Measurements from ENCODE around the gene DNLZ. TPM values are rescaled to one million over a fixed set of nuclear protein-coding genes. Genes with fewer than 3 reads are reported as not detected.

Gene DNLZ
- total and polyA plus RNA-seq, 5 experiments from 2014 or later: 32.8 to 58.1 (median 51.6) TPM

DNA sequence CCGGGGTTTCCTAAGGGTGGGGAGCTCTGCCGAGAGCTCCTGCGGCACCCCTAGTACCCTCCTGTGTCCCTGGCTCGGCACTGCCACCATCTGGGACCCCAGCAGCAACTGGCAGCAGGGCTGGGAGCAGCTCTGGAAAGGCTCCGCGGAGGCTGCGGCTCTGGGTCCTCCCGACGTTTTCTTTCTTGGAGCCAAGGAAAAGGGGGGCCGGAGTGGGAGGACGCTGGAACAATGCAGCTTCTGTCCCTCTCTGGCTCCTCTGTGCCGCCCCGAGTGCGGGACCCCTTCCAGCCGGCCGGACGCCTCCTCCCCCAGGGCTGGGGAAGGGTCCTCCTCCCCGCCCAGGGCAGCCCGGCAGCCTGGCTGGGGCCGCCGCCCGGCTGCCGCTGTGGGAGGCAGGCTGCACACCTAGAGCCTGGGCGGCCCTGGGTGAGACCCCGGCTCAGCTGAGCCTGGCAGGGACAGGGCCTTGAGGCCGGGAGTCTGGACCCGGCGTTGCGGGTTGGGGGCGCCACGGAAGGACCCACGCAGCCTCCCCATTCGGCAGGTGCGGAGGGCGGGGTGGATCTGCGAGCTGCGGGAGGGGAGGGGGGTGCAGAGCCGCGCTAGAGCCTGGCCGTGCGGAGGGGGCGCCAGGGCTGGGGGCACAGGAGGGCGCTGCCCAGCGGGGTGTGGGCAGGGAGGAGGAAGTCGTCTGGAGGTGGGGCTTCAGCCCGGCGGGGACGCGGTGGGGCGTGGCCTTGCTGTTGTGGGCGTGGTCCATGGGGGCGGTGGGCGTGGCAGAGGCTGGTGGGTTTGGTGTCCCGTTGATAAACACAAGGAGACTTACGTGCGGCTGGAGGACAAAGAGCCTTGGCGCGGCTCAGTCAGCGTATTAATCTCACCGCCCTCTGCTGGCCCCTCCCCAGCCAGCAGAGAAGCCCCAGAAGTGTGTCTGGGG is 21.1 kb downstream of the DNLZ start:
- Mint-ChIP-seq H3K27ac (peak overlapping the region in 2 of 10 donors; percentile 11 to 40), H3K4me1 (peaks cover 0 to 3% (median 0%) of the 10 kb centered on the region in 4 donors), H3K9me3 (no peaks in the 10 kb centered on the region), H3K36me3 (no peaks in the 10 kb centered on the region), H3K27me3 (no peaks in the 10 kb centered on the region), H3K4me3 (peak overlapping the region in 2 of 10 donors; percentile 14 to 34)
- peak; percentile 69 to 75 for ATAC-seq
- POLR2A ChIA-PET: no interaction called here
- DNase-seq: peak; percentile 34 to 75 (median 52)

DNA sequence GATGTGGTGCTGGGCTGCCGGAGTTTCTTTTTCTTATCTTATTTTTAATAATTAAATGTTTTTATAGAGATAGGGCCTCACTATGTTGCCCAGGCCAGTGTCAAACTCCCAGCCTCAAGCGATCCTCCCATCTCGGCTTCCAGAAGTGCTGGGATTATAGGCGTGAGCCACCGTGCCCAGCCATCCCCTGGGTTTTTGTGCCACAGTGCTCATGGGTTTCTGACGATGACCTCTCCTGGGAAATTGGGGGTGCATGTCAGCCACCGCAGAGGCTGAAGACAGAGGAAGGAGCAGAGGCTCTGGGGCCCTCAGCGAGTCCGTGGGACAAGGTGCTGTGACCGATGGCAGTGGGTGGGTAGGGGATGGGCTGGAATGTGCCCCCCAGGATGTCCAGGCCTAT is 21.8 kb downstream of the DNLZ start:
- Mint-ChIP-seq H3K27ac (no peak overlapping the region), H3K4me1 (peaks cover 0 to 3% (median 0%) of the 10 kb centered on the region in 4 donors), H3K4me3 (no peak overlapping the region), H3K9me3 (no peaks in the 10 kb centered on the region), H3K36me3 (no peaks in the 10 kb centered on the region), H3K27me3 (no peaks in the 10 kb centered on the region)
- ATAC-seq (no peak), DNase-seq (no peak)
- POLR2A ChIA-PET: no interaction called here

DNA sequence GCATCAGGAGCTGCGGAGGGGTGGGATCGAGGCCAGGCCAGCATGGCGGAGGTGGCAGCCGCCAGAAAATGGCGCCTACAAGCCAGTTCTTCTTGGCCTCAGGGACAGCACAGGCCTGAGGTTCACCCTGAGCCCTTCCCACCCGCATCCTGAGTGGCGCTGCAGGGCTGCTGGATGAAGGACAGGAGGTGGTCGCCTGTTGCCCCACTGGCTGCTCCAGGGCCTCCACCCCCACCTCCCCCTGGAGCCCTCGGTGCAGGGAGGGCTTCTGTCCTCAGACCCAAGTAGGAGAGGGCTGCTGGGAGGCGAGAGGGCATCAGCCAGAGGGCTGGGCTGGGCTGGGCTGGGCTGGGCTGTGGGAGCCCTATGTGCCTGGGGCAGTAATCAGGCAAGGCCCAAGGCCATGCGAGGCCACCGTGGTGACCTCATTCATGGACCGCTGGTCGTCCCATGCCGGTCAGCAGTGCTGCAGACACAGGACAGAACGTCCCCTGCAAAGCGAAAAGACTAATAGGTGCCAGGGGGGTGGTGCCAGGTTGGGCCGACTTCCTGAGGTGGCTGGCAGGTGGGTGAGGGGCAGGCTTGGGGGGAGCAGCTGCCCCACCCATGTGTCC is 22.4 kb downstream of the DNLZ start:
- H3K36me3 Mint-ChIP-seq: no peaks in the 10 kb centered on the region
- POLR2A ChIA-PET: no interaction called here
- no peaks in the 10 kb centered on the region for H3K27me3 Mint-ChIP-seq
- H3K9me3 Mint-ChIP-seq: no peaks in the 10 kb centered on the region
- no peak overlapping the region for H3K27ac Mint-ChIP-seq
- DNase-seq: no peak
- H3K4me1 Mint-ChIP-seq: peaks cover 0 to 3% (median 0%) of the 10 kb centered on the region in 4 donors
- no peak overlapping the region for H3K4me3 Mint-ChIP-seq
- ATAC-seq: no peak

DNA sequence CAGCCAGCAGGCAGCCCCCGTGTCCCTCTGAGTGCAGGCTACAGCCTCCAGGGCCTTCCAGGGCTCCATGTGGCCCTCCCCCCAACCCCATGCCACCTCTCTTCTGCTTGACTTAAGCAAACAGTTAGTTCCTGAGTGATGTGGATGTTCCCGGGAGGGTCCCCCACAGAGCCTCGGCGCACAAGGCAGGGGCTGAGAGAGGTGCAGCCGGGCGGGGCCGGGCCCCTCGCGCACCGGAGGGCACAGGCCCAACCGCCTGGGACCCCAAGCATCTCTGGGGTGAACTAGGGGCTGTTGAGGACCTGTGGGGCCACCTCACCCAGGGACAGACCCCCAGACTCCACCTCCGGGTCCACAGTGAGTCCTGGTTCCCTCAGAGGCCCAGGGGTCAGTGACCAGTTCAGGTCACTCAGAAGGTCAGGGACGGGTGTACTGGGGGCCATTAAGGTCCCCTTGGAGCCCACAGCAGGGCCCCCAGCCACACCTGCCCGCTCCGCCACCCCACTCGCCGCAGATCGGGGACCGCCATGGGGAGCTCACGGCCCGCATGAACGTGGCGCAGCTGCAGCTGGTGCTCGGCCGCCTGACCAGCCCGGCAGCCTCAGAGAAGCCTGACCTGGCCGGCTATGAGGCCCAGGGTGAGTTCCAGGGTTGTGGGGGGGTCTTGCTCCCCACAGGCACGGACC is 23.0 kb downstream of the DNLZ start:
- Mint-ChIP-seq H3K4me3 (no peak overlapping the region), H3K27me3 (no peaks in the 10 kb centered on the region), H3K9me3 (no peaks in the 10 kb centered on the region), H3K36me3 (no peaks in the 10 kb centered on the region), H3K27ac (no peak overlapping the region), H3K4me1 (peaks cover 0 to 3% (median 0%) of the 10 kb centered on the region in 4 donors)
- ATAC-seq (no peak), DNase-seq (no peak)
- POLR2A ChIA-PET: no interaction called here

DNA sequence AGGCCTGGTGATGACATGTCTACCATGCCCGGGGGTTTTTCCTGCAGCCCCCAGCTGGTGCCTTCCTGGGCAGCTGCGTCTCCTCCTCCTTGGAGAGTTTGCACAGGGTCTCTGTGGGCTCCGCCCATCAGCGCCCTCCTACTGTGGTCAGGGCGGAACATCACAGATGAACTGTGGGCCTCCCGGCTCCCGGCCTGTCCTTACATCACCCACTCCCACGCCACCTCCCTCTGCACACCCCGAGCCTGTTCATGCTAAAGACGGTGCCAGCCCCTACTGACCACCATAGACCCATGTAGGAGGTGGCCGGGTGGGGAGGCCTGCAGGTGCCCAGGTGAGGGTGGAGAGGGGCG is 23.6 kb downstream of the DNLZ start:
- Mint-ChIP-seq H3K27ac (no peak overlapping the region), H3K4me1 (peaks cover 0 to 3% (median 0%) of the 10 kb centered on the region in 4 donors), H3K9me3 (no peaks in the 10 kb centered on the region), H3K4me3 (no peak overlapping the region), H3K27me3 (no peaks in the 10 kb centered on the region), H3K36me3 (no peaks in the 10 kb centered on the region)
- POLR2A ChIA-PET: no interaction called here
- DNase-seq: no peak
- ATAC-seq: no peak

DNA sequence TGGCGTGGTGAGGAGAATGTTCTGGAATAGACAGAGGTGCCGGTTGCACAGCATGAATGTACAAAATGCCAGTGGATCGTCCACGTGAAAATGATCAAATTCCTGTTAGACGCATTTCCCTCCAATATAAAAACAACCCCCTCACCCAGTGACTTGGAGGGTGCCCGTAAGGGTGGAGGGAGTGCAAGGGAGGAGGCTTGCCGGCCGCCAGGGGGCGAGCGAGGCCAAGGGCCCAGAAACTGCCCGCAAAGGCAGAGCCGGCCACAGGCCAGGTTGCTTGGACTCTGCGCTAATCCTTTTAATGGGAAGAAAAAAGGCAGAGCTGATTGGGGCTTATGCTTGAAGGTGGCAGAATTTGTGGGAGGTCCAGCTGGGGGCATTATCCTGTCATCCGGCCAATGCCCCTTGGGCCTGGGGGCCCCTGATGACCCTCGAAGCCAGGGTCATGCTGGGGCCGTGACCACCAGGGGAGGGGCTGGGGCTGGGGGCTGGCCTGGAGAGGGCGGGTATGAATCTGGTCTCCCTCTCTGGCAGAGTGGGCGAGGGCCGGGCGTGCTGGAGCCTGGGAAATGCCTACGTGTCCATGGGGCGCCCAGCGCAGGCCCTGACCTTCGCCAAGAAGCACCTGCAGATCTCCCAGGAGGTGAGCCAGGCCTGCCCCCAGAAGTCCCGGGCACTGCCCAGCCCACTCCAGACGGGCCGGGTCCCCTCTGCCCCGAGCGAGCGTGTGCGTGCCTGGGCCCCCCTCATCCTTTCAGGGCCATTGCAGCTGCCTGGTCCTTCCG is 24.2 kb downstream of the DNLZ start:
- POLR2A ChIA-PET: no interaction called here

DNA sequence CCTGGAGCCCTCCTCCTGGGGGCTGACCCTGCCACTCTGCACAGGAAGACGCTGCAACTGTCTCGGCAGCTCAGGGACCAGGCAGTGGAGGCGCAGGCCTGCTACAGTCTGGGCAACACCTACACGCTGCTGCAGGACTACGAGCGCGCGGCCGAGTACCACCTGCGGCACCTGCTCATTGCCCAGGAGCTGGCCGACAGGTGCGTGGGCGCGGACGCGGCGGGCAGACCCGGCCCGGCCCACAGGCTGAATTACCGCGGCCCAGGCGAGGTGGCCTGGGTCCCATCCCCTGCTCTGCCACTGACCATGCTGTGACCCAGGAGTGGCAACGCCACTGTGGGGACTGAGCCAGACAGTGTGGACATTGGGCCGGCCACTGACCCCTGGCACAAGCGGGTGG is 25.0 kb downstream of the DNLZ start:
- POLR2A ChIA-PET: no interaction called here
- H3K9me3 Mint-ChIP-seq: no peaks in the 10 kb centered on the region
- no peak overlapping the region for H3K4me3 Mint-ChIP-seq
- no peak overlapping the region for H3K27ac Mint-ChIP-seq
- DNase-seq (no peak), ATAC-seq (no peak)
- peaks cover 0 to 3% (median 0%) of the 10 kb centered on the region in 4 donors for H3K4me1 Mint-ChIP-seq
- H3K27me3 Mint-ChIP-seq: no peaks in the 10 kb centered on the region
- H3K36me3 Mint-ChIP-seq: no peaks in the 10 kb centered on the region

More for the DNA sequence above, 24.2 kb downstream of the DNLZ start:
- H3K4me1 Mint-ChIP-seq: peaks cover 0 to 3% (median 0%) of the 10 kb centered on the region in 4 donors
- no peaks in the 10 kb centered on the region for H3K36me3 Mint-ChIP-seq
- ATAC-seq (no peak), DNase-seq (peak in 3 of 10 donors; percentile 14 to 26 (median 21))
- H3K4me3 Mint-ChIP-seq: no peak overlapping the region
- H3K9me3 Mint-ChIP-seq: no peaks in the 10 kb centered on the region
- H3K27me3 Mint-ChIP-seq: no peaks in the 10 kb centered on the region
- no peak overlapping the region for H3K27ac Mint-ChIP-seq

DNA sequence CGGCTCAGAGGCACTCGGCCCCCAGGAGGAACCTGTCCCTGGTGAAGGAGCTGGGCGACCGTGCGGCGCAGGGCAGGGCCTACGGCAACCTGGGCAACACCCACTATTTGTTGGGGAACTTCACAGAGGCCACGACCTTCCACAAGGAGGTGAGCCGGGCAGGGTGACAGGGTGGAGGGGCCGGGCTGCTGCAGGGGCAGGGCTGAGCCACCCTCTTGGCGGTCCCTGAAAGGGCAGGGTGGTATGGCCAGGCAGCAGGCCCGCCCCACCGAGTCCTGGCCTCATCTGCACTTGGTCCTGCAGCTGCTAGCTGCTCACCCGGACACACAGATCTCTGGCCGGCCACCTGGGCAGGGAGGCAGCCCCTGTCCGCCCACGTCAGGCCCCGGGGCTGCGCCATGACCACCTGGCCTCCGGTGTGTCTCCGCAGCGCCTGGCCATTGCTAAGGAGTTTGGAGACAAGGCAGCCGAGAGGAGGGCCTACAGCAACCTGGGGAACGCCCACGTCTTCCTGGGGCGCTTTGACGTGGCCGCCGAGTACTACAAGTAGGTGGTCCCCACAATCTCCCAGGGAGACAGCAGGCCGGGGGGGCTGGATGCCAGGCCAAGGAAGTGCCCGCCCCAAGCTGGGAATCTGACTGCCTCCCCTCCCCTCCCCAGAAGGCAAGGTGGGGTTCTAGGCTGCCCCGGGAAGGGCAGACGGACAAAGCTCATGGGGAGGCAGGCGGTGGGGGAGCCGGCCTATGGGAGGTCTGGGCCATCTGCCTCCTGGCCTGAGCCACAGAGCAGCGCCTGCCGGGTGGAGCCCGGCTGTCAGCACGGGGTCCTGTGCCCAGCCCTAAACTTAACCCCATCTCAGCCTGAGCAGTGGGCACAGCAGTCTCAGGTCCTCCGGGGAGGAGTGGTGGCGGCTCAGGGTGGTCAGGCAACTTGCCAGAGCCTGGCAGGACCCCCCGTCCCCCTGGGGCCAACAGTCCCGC is 25.8 kb downstream of the DNLZ start:
- H3K27me3 Mint-ChIP-seq: no peaks in the 10 kb centered on the region

DNA sequence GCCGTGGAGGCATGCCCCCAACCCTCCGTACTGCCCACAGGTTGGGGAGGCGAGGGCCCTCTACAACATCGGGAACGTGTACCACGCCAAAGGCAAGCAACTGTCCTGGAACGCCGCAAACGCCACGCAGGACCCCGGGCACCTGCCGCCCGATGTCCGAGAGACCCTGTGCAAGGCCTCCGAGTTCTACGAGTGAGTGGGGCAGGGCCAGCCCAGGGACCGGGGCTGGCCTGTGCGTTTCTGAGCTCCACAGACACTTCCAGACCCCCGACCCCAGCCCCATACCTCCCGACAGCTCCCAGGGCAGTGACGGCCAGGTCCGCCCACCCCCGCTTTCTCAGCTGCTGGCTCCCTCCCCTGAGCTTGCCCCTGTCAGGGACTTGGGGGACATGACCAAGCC is 26.7 kb downstream of the DNLZ start:
- no peak for DNase-seq
- Mint-ChIP-seq H3K36me3 (no peaks in the 10 kb centered on the region), H3K27me3 (no peaks in the 10 kb centered on the region), H3K4me1 (no peaks in the 10 kb centered on the region), H3K9me3 (no peaks in the 10 kb centered on the region), H3K27ac (no peak overlapping the region), H3K4me3 (no peak overlapping the region)
- POLR2A ChIA-PET: no interaction called here
- no peak for ATAC-seq

More for the DNA sequence above, 25.8 kb downstream of the DNLZ start:
- Mint-ChIP-seq H3K27ac (no peak overlapping the region), H3K4me3 (no peak overlapping the region), H3K9me3 (no peaks in the 10 kb centered on the region), H3K36me3 (no peaks in the 10 kb centered on the region), H3K4me1 (peaks cover 0 to 1% (median 0%) of the 10 kb centered on the region in 4 donors)
- no peak for DNase-seq
- no peak for ATAC-seq
- POLR2A ChIA-PET: no interaction called here

DNA sequence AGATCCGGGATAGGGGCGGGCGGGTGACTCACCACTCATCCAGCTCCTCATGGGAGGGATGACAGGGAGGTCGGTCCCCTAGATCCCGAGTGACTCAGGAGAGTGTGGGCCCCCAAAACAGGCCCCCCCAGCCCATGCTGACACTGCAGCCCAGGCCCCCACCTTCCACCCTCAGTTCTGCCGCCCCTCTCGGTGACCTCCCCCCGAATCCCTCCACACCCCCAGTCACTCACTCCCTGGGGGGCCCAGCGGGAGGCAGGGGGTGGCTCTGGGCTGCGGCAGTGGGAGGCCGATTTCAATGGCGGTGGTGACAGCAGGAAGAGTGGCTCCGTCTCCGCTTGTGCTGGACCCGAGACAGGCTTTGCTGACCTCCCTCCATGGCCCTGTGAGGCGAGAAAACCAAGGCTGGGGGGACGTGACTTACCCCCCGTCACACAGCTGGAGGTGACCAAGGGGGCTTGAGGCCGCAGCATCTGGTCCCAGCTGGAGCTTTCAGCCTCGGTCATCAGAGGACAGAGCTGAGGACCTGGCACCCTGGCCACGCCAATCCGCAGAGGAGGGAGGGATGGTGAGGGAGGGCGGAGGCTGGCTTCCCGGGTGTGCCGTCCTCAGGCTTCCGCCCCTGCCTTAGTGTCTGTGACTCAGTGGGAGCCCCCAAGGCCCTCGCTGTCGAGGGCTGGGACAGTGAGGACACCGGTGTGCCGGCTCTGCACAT is 27.2 kb downstream of the DNLZ start:
- H3K9me3 Mint-ChIP-seq: no peaks in the 10 kb centered on the region
- no peaks in the 10 kb centered on the region for H3K36me3 Mint-ChIP-seq
- ATAC-seq (no peak), DNase-seq (no peak)
- H3K4me1 Mint-ChIP-seq: no peaks in the 10 kb centered on the region
- H3K27ac Mint-ChIP-seq: no peak overlapping the region
- H3K27me3 Mint-ChIP-seq: no peaks in the 10 kb centered on the region
- H3K4me3 Mint-ChIP-seq: no peak overlapping the region
- POLR2A ChIA-PET: no interaction called here

DNA sequence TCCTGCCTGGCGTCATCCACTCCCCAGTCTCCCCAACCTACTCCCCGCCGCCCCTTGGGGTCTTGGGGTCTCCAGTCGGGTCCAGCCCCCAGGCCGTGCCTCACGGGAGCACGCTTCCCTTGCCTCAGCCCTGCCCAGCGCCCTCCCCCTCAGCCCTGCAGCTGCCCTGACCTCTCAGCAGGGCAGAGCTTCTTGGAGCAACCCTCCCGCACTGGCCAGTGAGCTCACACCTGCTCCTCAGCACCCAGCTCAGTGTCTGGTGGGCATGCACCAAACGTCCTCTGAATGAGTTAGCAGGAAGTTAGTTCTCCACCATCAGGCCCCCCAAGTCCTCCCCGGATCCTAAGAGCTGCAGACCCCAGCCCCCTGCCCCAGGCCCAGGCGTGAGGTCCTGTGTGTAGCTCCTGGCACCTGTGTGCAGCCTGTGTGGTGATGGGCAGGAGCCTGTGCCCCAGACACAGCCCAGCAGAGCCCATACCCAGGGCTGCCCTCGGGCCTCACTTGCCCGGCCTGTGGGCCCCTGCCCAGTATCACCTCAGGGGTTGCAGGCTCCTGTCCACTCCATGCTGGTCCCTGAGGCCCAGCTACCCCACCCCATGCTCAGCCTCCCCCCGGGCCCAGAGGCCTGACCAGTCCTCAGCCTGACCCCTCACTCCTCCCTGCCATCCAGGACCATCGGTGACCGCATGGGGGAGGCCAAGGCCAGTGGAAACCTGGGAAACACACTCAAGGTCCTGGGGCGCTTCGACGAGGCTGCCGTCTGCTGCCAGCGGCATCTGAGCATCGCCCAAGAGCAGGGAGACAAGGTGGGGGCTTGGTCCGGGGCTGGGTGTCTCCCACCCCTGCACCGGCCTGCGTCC is 28.0 kb downstream of the DNLZ start:
- H3K27me3 Mint-ChIP-seq: no peaks in the 10 kb centered on the region
- no peak overlapping the region for H3K27ac Mint-ChIP-seq
- no peak overlapping the region for H3K4me3 Mint-ChIP-seq
- POLR2A ChIA-PET: no interaction called here
- no peak for ATAC-seq
- H3K9me3 Mint-ChIP-seq: no peaks in the 10 kb centered on the region
- DNase-seq: no peak
- H3K4me1 Mint-ChIP-seq: no peaks in the 10 kb centered on the region
- H3K36me3 Mint-ChIP-seq: no peaks in the 10 kb centered on the region

Measured in naive thymus-derived CD8-positive, alpha-beta T cell (primary cell).